Fibroblast of the conjunctiva (primary cell): ENCODE measurements around the gene CNOT2.
"Not testable (repeated sequence)": the region's sequence is repeated elsewhere in the genome, so short reads cannot be mapped to it uniquely, and the experiment has no call there.

ENCODE experiments used
- DNase-seq: peaks from one replicate; pipeline ENCODE4 v3.0.0-alpha.2; 2010; ENCODE audit warnings: low read depth

The CNOT2 gene

GRCh38 chr12:70366581-70367257, 123.5 kb downstream of the CNOT2 start:
- no peak for DNase-seq

- no peak for DNase-seq
These were observed 124.3 kb downstream of the CNOT2 start for GRCh38 chr12:70367258-70368141.

- no peak for DNase-seq
These were observed 129.6 kb downstream of the CNOT2 start for GRCh38 chr12:70372881-70373280.

- no peak for DNase-seq
These were observed 136.6 kb downstream of the CNOT2 start for GRCh38 chr12:70379846-70380245.

- no peak for DNase-seq
These were observed 140.3 kb downstream of the CNOT2 start for GRCh38 chr12:70383484-70383883.

- no peak for DNase-seq
These were observed 140.7 kb downstream of the CNOT2 start for GRCh38 chr12:70383886-70384285.

- no peak for DNase-seq
These were observed 143.5 kb downstream of the CNOT2 start for GRCh38 chr12:70386771-70387170.

GRCh38 chr12:70389678-70390077, 146.4 kb downstream of the CNOT2 start:
- no peak for DNase-seq

- DNase-seq = not testable (repeated sequence)
These were observed 149.4 kb downstream of the CNOT2 start for GRCh38 chr12:70392631-70393030.

GRCh38 chr12:70393787-70394499, 150.7 kb downstream of the CNOT2 start:
- peak; percentile 10 for DNase-seq

GRCh38 chr12:70398002-70398401, 154.8 kb downstream of the CNOT2 start:
- DNase-seq = no peak

GRCh38 chr12:70398862-70399261, 155.6 kb downstream of the CNOT2 start:
- DNase-seq = no peak

- DNase-seq = no peak
These were observed 156.1 kb downstream of the CNOT2 start for GRCh38 chr12:70399311-70399710.

GRCh38 chr12:70400124-70400523, 156.9 kb downstream of the CNOT2 start:
- no peak for DNase-seq

GRCh38 chr12:70402597-70402996, 159.4 kb downstream of the CNOT2 start:
- no peak for DNase-seq

GRCh38 chr12:70403826-70404225, 160.6 kb downstream of the CNOT2 start:
- DNase-seq = no peak
